Mucosa of stomach (tissue), 1 donor: ENCODE results near the gene ZFAND3.

Source experiments
- H3K27me3 ChIP-seq: one replicate; pipeline ENCODE4 v1.7.0; 2013; ENCODE audit warnings: mild to moderate bottlenecking, low read length; ENCODE audit not compliant: control insufficient read depth, insufficient read depth
- H3K36me3 ChIP-seq: one replicate; pipeline ENCODE4 v1.7.0; 2013; ENCODE audit warnings: low read length; ENCODE audit not compliant: control insufficient read depth, insufficient read depth
- H3K4me1 ChIP-seq: one replicate; pipeline ENCODE4 v1.7.0; 2013; ENCODE audit warnings: mild to moderate bottlenecking, low read length; ENCODE audit not compliant: control insufficient read depth, insufficient read depth
- H3K4me3 ChIP-seq: one replicate; pipeline ENCODE4 v1.7.0; 2013; ENCODE audit warnings: low read length
- H3K9ac ChIP-seq: one replicate; pipeline ENCODE4 v1.7.0; 2013; ENCODE audit warnings: mild to moderate bottlenecking, low read length, moderate library complexity
- H3K9me3 ChIP-seq: one replicate; pipeline ENCODE4 v1.7.0; 2013; ENCODE audit warnings: mild to moderate bottlenecking, low read length, moderate library complexity; ENCODE audit not compliant: control insufficient read depth
- donor health status: Pancreatic carcinoma.

The ZFAND3 gene

DNA sequence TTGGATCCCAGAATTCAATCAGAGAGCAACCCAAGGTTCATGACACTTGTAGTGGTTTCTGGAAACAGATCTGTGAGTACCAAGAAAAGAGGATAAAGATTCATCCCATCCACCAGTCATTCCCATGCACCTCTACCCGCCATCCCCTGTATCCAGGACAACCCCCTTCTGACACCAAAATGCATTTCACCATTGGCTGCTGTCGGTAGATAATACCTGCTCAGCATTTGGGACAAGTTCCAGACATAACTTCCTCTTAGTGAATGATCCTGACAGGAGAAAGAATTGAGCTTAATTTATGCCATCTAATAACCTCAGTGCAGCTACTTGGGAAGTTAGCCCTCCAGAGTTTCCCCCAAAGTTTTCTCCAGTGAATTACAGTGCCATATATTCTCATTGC, 329.1 kb downstream of the ZFAND3 start:
- Histone ChIP-seq H3K4me1 (no peaks in the 10 kb centered on the region), H3K4me3 (no peak overlapping the region), H3K9ac (no peak overlapping the region), H3K36me3 (no peaks in the 10 kb centered on the region), H3K9me3 (no peaks in the 10 kb centered on the region), H3K27me3 (no peaks in the 10 kb centered on the region)

- no peaks in the 10 kb centered on the region for H3K27me3 ChIP-seq
- no peak overlapping the region for H3K4me3 ChIP-seq
- H3K4me1 ChIP-seq, result no peaks in the 10 kb centered on the region
- no peak overlapping the region for H3K9ac ChIP-seq
- H3K9me3 ChIP-seq, result no peaks in the 10 kb centered on the region
- no peaks in the 10 kb centered on the region for H3K36me3 ChIP-seq
These were observed 330.0 kb downstream of the ZFAND3 start for GRCh38 chr6:38149531-38149930.

- Histone ChIP-seq H3K9ac (no peak overlapping the region), H3K36me3 (no peaks in the 10 kb centered on the region), H3K9me3 (no peaks in the 10 kb centered on the region), H3K4me3 (no peak overlapping the region), H3K4me1 (no peaks in the 10 kb centered on the region), H3K27me3 (no peaks in the 10 kb centered on the region)
These were observed 330.5 kb downstream of the ZFAND3 start for GRCh38 chr6:38150021-38150420.

DNA sequence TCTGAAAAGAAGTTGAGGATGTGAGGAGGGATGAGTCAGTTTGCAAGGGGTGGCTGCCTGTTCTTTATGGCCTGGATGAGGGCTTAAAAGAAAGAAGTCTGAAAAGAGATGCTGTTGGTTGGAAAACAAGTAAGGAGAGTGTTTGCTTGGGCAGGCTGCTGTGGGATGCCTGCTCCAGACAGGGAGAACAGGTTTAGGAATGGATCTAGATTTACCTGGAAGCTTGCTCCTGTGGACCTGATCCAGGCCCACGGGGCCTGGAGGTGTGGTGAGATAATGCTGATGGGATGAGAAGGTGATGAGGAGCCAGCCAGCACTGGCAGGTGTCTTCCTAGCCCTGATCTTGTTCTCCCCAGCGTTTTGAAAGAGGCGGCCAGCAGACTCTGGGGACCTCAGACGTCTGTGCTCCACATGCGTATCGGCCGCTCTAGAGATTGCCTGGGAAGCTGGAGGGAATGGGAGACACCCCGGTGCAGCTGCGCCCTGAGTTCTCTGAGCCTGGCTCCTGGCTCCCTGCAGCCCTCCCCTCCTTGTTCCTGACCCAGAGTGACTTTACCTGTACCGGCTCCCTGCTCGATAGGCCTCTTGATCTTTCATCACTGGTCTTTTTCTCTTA, 331.3 kb downstream of the ZFAND3 start:
- Histone ChIP-seq H3K4me1 (no peaks in the 10 kb centered on the region), H3K4me3 (no peak overlapping the region), H3K9ac (no peak overlapping the region), H3K9me3 (no peaks in the 10 kb centered on the region), H3K27me3 (no peaks in the 10 kb centered on the region), H3K36me3 (no peaks in the 10 kb centered on the region)

- no peaks in the 10 kb centered on the region for H3K4me1 ChIP-seq
- H3K9ac ChIP-seq, result no peak overlapping the region
- no peaks in the 10 kb centered on the region for H3K36me3 ChIP-seq
- H3K9me3 ChIP-seq, result no peaks in the 10 kb centered on the region
- H3K27me3 ChIP-seq, result no peaks in the 10 kb centered on the region
- no peak overlapping the region for H3K4me3 ChIP-seq
These were observed 332.3 kb downstream of the ZFAND3 start for GRCh38 chr6:38151580-38152500.

DNA sequence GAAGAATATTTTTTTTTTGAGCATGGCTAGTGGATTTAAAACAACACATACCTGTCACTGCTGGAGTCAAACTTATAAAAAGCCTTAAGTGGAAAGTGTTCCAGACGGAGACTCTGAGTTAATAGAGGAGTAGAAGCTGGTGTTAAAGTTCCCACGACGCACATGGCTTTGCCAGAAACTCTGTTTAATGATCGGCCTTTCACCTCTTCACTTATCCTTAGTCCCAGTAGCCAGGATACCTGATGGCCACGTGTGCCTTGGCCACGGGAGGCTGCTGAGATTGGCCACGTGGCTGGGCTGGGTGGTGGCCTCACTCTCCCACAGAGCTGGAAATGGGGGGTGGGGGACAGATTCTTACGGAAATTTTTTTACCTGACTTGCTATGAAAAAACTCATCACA, 333.1 kb downstream of the ZFAND3 start:
- Histone ChIP-seq H3K4me3 (no peak overlapping the region), H3K4me1 (no peaks in the 10 kb centered on the region), H3K9me3 (no peaks in the 10 kb centered on the region)

DNA sequence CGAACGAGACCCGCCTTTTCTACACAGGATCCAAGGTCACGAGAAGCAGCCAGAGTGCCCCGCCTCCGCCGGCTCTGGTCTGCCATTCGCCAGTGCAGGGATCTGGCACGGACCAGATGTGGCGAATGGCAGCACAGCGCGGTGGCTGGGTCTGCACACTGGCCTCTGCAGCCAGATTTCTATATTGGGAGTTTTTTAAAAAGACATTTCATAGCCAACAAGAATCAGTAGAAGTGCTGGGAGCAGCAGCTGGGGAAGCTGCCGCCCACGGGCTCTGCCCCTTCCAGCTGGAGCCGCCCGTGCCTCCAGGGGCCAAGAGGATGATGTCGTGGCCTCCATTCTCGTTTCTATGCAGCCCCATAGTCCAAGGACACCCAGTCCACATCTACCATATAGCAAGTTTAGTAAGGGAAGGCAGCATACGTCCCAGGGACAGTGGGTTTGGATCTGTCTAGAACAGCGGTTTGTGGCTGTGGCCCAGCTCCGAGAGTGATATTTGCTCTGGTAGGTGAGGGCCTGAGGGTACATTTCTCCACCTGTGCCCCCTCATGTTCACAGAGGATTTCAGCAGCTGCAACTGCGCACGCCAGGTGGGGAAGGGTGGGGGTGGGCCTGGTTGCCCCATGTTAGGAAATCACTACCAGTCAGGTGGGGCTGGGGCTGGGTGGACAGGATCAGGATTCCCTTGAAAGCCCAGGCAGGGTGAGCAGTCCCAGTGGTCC, 333.7 kb downstream of the ZFAND3 start:
- Histone ChIP-seq H3K27me3 (no peaks in the 10 kb centered on the region), H3K9me3 (no peaks in the 10 kb centered on the region), H3K9ac (no peak overlapping the region), H3K4me3 (no peak overlapping the region), H3K4me1 (no peaks in the 10 kb centered on the region), H3K36me3 (no peaks in the 10 kb centered on the region)

More for the DNA sequence above, 333.1 kb downstream of the ZFAND3 start:
- Histone ChIP-seq H3K36me3 (no peaks in the 10 kb centered on the region), H3K27me3 (no peaks in the 10 kb centered on the region), H3K9ac (no peak overlapping the region)

- Histone ChIP-seq H3K9me3 (no peaks in the 10 kb centered on the region), H3K4me3 (no peak overlapping the region), H3K9ac (no peak overlapping the region), H3K4me1 (no peaks in the 10 kb centered on the region), H3K27me3 (no peaks in the 10 kb centered on the region), H3K36me3 (no peaks in the 10 kb centered on the region)
These were observed 334.3 kb downstream of the ZFAND3 start for GRCh38 chr6:38153798-38154345.

DNA sequence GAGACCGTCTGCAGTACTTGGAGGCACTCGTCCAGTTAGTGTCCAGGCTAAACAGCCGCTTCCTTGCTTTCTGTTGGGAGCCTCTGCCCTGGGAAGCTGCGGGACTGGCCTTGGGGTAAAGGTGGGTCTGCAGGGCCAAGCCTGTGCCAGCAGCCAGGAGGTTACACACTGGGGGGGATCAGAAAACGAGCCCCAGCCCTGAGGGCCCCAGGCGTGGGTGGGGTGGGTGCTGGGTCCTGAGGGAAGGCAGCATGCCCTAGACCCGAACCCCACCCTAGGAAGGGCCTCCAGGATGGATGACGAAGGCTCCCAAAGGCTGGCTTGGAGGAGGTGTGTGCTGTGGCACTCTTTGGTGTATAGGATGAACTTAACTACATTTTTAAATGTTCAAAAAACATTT, 335.2 kb downstream of the ZFAND3 start:
- Histone ChIP-seq H3K27me3 (no peaks in the 10 kb centered on the region), H3K4me1 (no peaks in the 10 kb centered on the region), H3K36me3 (no peaks in the 10 kb centered on the region), H3K9ac (no peak overlapping the region), H3K9me3 (no peaks in the 10 kb centered on the region), H3K4me3 (no peak overlapping the region)

GRCh38 chr6:38155144-38155543, 335.6 kb downstream of the ZFAND3 start:
- Histone ChIP-seq H3K4me1 (no peaks in the 10 kb centered on the region), H3K27me3 (no peaks in the 10 kb centered on the region), H3K9ac (no peak overlapping the region), H3K4me3 (no peak overlapping the region), H3K36me3 (no peaks in the 10 kb centered on the region), H3K9me3 (no peaks in the 10 kb centered on the region)

- H3K4me3 ChIP-seq, result no peak overlapping the region
- H3K4me1 ChIP-seq, result no peaks in the 10 kb centered on the region
- no peaks in the 10 kb centered on the region for H3K27me3 ChIP-seq
- no peak overlapping the region for H3K9ac ChIP-seq
- no peaks in the 10 kb centered on the region for H3K9me3 ChIP-seq
- H3K36me3 ChIP-seq, result no peaks in the 10 kb centered on the region
These were observed 336.2 kb downstream of the ZFAND3 start for GRCh38 chr6:38155621-38156204.
